ENCODE data around the gene S100P.
A peak's percentile ranks its signal among the peaks of the same experiment; 100 is the strongest.
"Not testable (repeated sequence)": the region's sequence is repeated elsewhere in the genome, so short reads cannot be mapped to it uniquely, and the experiment has no call there.

Gene S100P

DNA sequence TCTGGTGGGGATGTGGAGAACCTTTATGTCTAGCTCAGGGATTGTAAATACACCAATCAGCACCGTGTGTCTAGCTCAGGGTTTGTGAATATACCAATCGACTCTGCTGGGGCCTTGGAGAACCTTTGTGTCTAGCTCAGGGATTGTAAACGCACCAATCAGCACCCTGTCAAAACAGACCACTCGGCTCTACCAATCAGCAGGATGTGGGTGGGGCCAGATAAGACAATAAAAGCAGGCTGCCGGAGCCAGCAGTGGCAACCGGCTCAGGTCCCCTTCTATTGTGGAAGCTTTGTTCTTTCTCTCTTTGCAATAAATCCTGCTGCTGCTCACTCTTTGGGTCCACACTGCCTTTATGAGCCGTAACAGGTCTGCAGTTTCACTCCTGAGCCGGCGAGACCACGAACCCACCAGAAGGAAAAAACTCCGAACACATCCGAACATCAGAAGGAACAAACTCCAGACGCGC, 20.5 kb upstream of the S100P start:
- not testable (repeated sequence) for DNase-seq (ENCODE audit: low read depth, low spot score)

DNA sequence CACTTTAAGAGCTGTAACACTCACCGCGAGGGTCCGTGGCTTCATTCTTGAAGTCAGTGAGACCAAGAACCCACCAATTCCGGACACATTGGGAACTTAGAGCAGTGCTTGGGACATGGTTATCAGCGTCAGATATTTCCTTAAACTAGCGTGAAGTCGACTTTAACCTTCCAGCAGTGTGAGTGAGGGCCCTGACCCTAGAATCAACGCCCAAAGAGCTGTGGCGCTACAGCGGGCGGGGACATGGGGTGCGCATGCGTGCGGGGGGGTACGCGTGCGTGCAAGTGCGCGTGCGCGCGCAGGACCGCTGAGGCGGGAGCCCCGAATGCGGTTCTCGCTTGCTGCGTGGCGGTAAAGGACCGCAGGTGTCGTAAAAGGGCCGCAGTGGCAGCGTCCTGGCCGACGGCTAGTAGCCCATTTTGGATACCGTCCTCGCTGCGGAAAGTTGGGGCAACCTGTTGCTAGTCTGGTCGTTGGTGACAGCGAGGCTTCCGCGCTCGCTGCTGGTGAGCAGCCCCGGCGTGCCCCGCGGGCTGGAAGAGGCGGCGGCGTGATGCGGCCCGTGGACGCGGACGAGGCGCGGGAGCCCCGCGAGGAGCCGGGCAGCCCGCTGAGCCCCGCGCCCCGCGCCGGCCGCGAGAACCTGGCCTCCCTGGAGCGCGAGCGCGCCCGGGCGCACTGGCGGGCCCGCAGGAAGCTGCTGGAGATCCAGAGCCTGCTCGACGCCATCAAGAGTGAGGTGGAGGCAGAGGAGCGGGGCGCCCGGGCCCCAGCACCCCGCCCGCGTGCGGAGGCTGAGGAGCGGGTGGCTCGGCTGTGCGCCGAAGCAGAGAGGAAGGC, 19.8 kb upstream of the S100P start:
- DNase-seq (ENCODE audit: low read depth, low spot score): peak; percentile 75

GRCh38 chr4:6674500-6675149, 19.1 kb upstream of the S100P start:
- DNase-seq (ENCODE audit: low read depth, low spot score): no peak

GRCh38 chr4:6676722-6677558, 16.7 kb upstream of the S100P start:
- DNase-seq (ENCODE audit: low read depth, low spot score): no peak

- no peak for DNase-seq (ENCODE audit: low read depth, low spot score)
Observed at GRCh38 chr4:6680372-6681034, 13.2 kb upstream of the S100P start.

GRCh38 chr4:6681191-6681590, 12.5 kb upstream of the S100P start:
- DNase-seq (ENCODE audit: low read depth, low spot score): no peak

GRCh38 chr4:6682862-6683590, 10.7 kb upstream of the S100P start:
- DNase-seq (ENCODE audit: low read depth, low spot score): no peak

GRCh38 chr4:6684656-6685055, 9.0 kb upstream of the S100P start:
- no peak for DNase-seq (ENCODE audit: low read depth, low spot score)

GRCh38 chr4:6686104-6686787, 7.4 kb upstream of the S100P start:
- no peak for DNase-seq (ENCODE audit: low read depth, low spot score)

DNA sequence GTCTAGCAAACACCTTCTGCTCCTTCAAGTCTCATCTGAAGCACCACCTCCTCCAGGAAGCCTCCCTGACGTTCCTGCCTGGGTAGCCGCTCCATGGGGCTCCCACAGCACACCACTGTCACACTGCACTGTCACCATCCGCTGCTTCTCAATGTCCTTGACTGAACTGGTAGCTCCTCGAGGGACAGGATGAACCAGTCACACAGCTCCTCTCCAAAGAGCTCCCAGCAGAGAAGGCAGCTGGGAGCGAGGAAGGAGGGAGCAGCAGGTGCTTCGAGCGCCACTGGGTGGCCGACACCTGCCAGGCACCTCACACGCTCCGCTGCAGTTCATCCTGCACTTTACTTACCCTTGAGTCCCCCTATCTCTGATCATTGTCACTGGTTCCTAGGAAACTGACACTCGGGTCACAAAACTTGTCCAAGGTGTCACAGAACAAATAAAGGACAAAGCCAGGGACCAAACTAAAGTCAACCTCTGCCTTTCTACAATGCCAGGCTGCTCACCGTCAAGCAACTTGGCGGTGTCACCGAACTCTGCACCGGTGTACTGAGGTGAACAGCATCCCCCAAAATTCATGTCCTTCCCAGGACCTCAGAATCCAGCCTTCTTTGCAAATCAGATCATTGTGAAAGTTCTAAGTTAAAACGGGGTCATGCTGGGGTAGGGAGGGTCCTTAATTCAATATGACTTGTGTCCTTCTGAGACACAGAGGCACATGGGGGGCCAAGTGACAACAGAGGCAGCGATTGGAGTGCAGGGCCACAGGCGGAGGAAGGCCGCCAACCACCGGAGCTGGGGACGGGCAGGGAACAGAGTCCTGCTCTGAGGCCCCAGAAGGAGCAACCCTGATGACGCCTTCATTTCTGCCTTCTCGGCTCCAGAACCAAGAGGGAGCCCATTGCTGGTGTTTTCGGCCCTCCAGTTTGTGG, 5.5 kb upstream of the S100P start:
- DNase-seq (ENCODE audit: low read depth, low spot score): no peak

GRCh38 chr4:6688879-6689505, 4.7 kb upstream of the S100P start:
- DNase-seq (ENCODE audit: low read depth, low spot score): peak; percentile 88

- DNase-seq (ENCODE audit: low read depth, low spot score): no peak
Observed at GRCh38 chr4:6689506-6689960, 4.1 kb upstream of the S100P start.

DNA sequence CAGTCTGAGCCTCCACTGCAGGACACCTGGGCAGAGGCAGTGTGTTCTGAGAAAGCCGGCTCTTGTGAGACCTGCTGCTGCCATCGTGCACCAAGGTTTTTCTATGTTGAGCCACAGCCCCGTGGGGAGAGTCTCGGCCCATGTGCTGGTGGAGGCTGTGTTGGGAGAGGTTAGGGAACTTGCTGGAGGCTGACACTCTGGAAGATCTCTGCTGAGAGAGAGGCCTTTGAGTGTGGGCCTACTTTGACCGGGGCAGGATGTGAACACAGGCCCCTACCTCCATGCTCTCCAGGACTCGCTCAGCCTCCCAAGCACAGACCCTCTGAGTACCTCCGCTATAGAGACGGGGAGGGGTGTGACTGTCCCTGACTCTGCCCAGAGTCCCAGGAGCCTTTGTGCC, 1.3 kb upstream of the S100P start:
- no peak for DNase-seq (ENCODE audit: low read depth, low spot score)

GRCh38 chr4:6692806-6693205, 872 bp upstream of the S100P start:
- no peak for DNase-seq (ENCODE audit: low read depth, low spot score)

GRCh38 chr4:6694177-6694901, 661 bp downstream of the S100P start:
- no peak for DNase-seq (ENCODE audit: low read depth, low spot score)

- no peak for DNase-seq (ENCODE audit: low read depth, low spot score)
Observed at GRCh38 chr4:6695660-6696610, 2.3 kb downstream of the S100P start.

- DNase-seq (ENCODE audit: low read depth, low spot score): no peak
Observed at GRCh38 chr4:6696611-6697010, 2.9 kb downstream of the S100P start.

Measured in smooth muscle cell of the brain vasculature (primary cell).